Measurements from ENCODE around the gene TCERG1L.

GRCh38 chr10:131047501-131047900, 264.0 kb downstream of the TCERG1L start:
- TF ChIP-seq POLR2AphosphoS5 (IDR thresholded peaks at IDR 0.05; ENCODE audit: low read depth, low read length) (no peak), CTCF (IDR thresholded peaks at IDR 0.05) (no peak), SIN3A (IDR thresholded peaks at IDR 0.05; ENCODE audit: borderline replicate concordance, insufficient read depth, low read depth, low read length) (no peak), TCF7L2 (IDR thresholded peaks at IDR 0.05; ENCODE audit: low read depth, low read length) (no peak)
- TF ChIP-seq, protein P1, sequence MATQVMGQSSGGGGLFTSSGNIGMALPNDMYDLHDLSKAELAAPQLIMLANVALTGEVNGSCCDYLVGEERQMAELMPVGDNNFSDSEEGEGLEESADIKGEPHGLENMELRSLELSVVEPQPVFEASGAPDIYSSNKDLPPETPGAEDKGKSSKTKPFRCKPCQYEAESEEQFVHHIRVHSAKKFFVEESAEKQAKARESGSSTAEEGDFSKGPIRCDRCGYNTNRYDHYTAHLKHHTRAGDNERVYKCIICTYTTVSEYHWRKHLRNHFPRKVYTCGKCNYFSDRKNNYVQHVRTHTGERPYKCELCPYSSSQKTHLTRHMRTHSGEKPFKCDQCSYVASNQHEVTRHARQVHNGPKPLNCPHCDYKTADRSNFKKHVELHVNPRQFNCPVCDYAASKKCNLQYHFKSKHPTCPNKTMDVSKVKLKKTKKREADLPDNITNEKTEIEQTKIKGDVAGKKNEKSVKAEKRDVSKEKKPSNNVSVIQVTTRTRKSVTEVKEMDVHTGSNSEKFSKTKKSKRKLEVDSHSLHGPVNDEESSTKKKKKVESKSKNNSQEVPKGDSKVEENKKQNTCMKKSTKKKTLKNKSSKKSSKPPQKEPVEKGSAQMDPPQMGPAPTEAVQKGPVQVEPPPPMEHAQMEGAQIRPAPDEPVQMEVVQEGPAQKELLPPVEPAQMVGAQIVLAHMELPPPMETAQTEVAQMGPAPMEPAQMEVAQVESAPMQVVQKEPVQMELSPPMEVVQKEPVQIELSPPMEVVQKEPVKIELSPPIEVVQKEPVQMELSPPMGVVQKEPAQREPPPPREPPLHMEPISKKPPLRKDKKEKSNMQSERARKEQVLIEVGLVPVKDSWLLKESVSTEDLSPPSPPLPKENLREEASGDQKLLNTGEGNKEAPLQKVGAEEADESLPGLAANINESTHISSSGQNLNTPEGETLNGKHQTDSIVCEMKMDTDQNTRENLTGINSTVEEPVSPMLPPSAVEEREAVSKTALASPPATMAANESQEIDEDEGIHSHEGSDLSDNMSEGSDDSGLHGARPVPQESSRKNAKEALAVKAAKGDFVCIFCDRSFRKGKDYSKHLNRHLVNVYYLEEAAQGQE (IDR thresholded peaks at IDR 0.05; ENCODE audit: insufficient read depth in 1 of 2, low read depth in 2 of 2, low read length in 1 of 2) = no peak

Data from Panc1 (cell line).